Stimulated activated CD8-positive, alpha-beta memory T cell treated with anti-CD3 and anti-CD28 coated beads, Interleukin-2, amount 100 ng/mL, for 48 hours (primary cell): ENCODE measurements around the gene HOMEZ.

ENCODE experiments used
- DNase-seq, 2 donors: peaks; one replicate each; pipeline ENCODE4 v3.0.0-alpha.2; 2020; ENCODE audit warnings: low read depth in 2 of 2

HOMEZ gene

GRCh38 chr14:23307687-23308644 lies 22.0 kb upstream of the HOMEZ start:
- no peak for DNase-seq

- no peak for DNase-seq
Measured at GRCh38 chr14:23307146-23307530, 21.2 kb upstream of the HOMEZ start.

GRCh38 chr14:23306412-23307145 lies 20.6 kb upstream of the HOMEZ start, which contains the start of gene BCL2L2:
TSS of gene BCL2L2 (plus strand) at chr14:23306833. CDS start at chr14:23307768, 935 bp downstream.
- no peak for DNase-seq

GRCh38 chr14:23302290-23303225 lies 16.6 kb upstream of the HOMEZ start, which contains the start of gene PPP1R3E:
TSS of gene PPP1R3E (minus strand) at chr14:23302859. CDS start at chr14:23302576, 283 bp downstream.
- DNase-seq = peak; percentile 84

GRCh38 chr14:23301969-23302289 lies 16.0 kb upstream of the HOMEZ start:
- no peak for DNase-seq

GRCh38 chr14:23301288-23301968 lies 15.5 kb upstream of the HOMEZ start:
- peak; percentile 95 for DNase-seq

GRCh38 chr14:23300687-23301223 lies 14.8 kb upstream of the HOMEZ start:
- no peak for DNase-seq

GRCh38 chr14:23299986-23300686 lies 14.2 kb upstream of the HOMEZ start:
- DNase-seq = no peak

- DNase-seq = no peak
Measured at GRCh38 chr14:23299211-23299957, 13.5 kb upstream of the HOMEZ start.

- no peak for DNase-seq
Measured at GRCh38 chr14:23297611-23298277, 11.8 kb upstream of the HOMEZ start.

- DNase-seq = no peak
Measured at GRCh38 chr14:23297096-23297495, 11.2 kb upstream of the HOMEZ start.

GRCh38 chr14:23296012-23296777 lies 10.3 kb upstream of the HOMEZ start:
- no peak for DNase-seq

GRCh38 chr14:23294734-23295561 lies 9.0 kb upstream of the HOMEZ start:
- DNase-seq = peak in 1 of 2 donors; percentile 21

GRCh38 chr14:23286902-23287479 lies 1.1 kb upstream of the HOMEZ start:
- DNase-seq = no peak

GRCh38 chr14:23285530-23286019 lies 357 bp downstream of the HOMEZ start:
- DNase-seq = no peak

GRCh38 chr14:23284654-23285529 lies 1.0 kb downstream of the HOMEZ start:
- DNase-seq = no peak
